Naive B cell (primary cell): Measurements from ENCODE around the gene TMEM167B. TPM values are rescaled to one million over a fixed set of nuclear protein-coding genes. Genes with fewer than 3 reads are reported as not detected.

Experiments used
- ATAC-seq, 2 donors: fragments of 150-1000 bp; cut with Tn5 transposase; 2 replicates each; pipeline ENCODE4 v1.10.0; 2021; ENCODE audit warnings: low read depth in 2 of 2, mild to moderate bottlenecking in 2 of 2, moderate library complexity in 2 of 2
- DNase-seq: peaks from one replicate; pipeline ENCODE4 v3.0.0; 2022
- H3K27ac Mint-ChIP-seq, 6 donors: one replicate each; pipeline ENCODE4 v1.8.0; 2020 to 2022; ENCODE audit warnings: mild to moderate bottlenecking in 6 of 6, mixed read lengths in 6 of 6, moderate library complexity in 5 of 6, inconsistent platforms in 2 of 6
- H3K27me3 Mint-ChIP-seq, 3 donors: one replicate each; pipeline ENCODE4 v1.8.0; 2021 to 2022; ENCODE audit warnings: mixed read lengths in 3 of 3, mild to moderate bottlenecking in 1 of 3
- H3K36me3 Mint-ChIP-seq, 2 donors: one replicate each; pipeline ENCODE4 v1.8.0; 2020 to 2022; ENCODE audit warnings: mixed read lengths in 2 of 2, inconsistent platforms in 1 of 2, mild to moderate bottlenecking in 1 of 2
- H3K4me1 Mint-ChIP-seq, 3 donors: one replicate each; pipeline ENCODE4 v1.8.0; 2020 to 2022; ENCODE audit warnings: mixed read lengths in 3 of 3, inconsistent platforms in 1 of 3, mild to moderate bottlenecking in 1 of 3, moderate library complexity in 1 of 3
- H3K4me3 Mint-ChIP-seq, 8 donors: one replicate each; pipeline ENCODE4 v1.8.0; 2020 to 2022; ENCODE audit warnings: mild to moderate bottlenecking in 8 of 8, mixed read lengths in 8 of 8, moderate library complexity in 8 of 8, inconsistent platforms in 2 of 8
- H3K9me3 Mint-ChIP-seq, 7 donors: one replicate each; pipeline ENCODE4 v1.8.0; 2020 to 2022; ENCODE audit warnings: mixed read lengths in 7 of 7, mild to moderate bottlenecking in 5 of 7, inconsistent platforms in 2 of 7, moderate library complexity in 1 of 7
- polyA plus RNA-seq, 6 donors: library from polyadenylated mRNA; unstranded; fragments of 300-500 nt; fragmentation: Illumina TruSeq; gene quantifications; one replicate each; pipeline ENCODE4 v1.2.3, GENCODE V29; 2021; ENCODE audit warnings: low read depth in 6 of 6

The TMEM167B gene
- polyA plus RNA-seq, 6 donors from 2014 or later, result 20.8 to 44.2 (median 36.0) TPM

- Mint-ChIP-seq H3K27me3 (no peaks in the 10 kb centered on the region), H3K4me1 (peaks cover 26 to 46% (median 31%) of the 10 kb centered on the region in 3 donors), H3K36me3 (no peaks in the 10 kb centered on the region), H3K27ac (peak overlapping the region; percentile 98 to 100 (median 99)), H3K4me3 (peak overlapping the region; percentile 90 to 98 (median 94)), H3K9me3 (peaks cover 0 to 8% (median 2%) of the 10 kb centered on the region in 7 donors)
- ATAC-seq (peak; percentile 12 to 20), DNase-seq (no peak)
Observed at GRCh38 chr1:109091078-109091838, 694 bp downstream of the TMEM167B start.

- Mint-ChIP-seq H3K27me3 (no peaks in the 10 kb centered on the region), H3K4me1 (peaks cover 26 to 46% (median 31%) of the 10 kb centered on the region in 3 donors), H3K4me3 (peak overlapping the region; percentile 90 to 98 (median 94)), H3K9me3 (peaks cover 0 to 8% (median 2%) of the 10 kb centered on the region in 7 donors), H3K36me3 (no peaks in the 10 kb centered on the region), H3K27ac (peak overlapping the region; percentile 40 to 100 (median 99))
- no peak for ATAC-seq
- no peak for DNase-seq
Observed at GRCh38 chr1:109091839-109092193, 1.3 kb downstream of the TMEM167B start.

GRCh38 chr1:109094377-109094803 is 3.8 kb downstream of the TMEM167B start:
- Mint-ChIP-seq H3K4me3 (peak overlapping the region in 1 of 8 donors; percentile 58), H3K9me3 (peaks cover 0 to 4% (median under 1%) of the 10 kb centered on the region in 7 donors), H3K27me3 (no peaks in the 10 kb centered on the region), H3K36me3 (no peaks in the 10 kb centered on the region), H3K4me1 (peaks cover 26 to 45% (median 31%) of the 10 kb centered on the region in 3 donors), H3K27ac (peak overlapping the region in 2 of 6 donors; percentile 16 to 20)
- DNase-seq (no peak), ATAC-seq (no peak)

- no peaks in the 10 kb centered on the region for H3K27me3 Mint-ChIP-seq
- ATAC-seq (no peak), DNase-seq (no peak)
- peaks cover 0 to 4% (median 0%) of the 10 kb centered on the region in 7 donors for H3K9me3 Mint-ChIP-seq
- peaks cover 28 to 44% (median 33%) of the 10 kb centered on the region in 3 donors for H3K4me1 Mint-ChIP-seq
- no peaks in the 10 kb centered on the region for H3K36me3 Mint-ChIP-seq
- peak overlapping the region in 1 of 8 donors; percentile 58 for H3K4me3 Mint-ChIP-seq
- H3K27ac Mint-ChIP-seq, result no peak overlapping the region
Observed at GRCh38 chr1:109094871-109095270, 4.3 kb downstream of the TMEM167B start.

- DNase-seq, result no peak
- H3K4me1 Mint-ChIP-seq, result peaks cover 26 to 40% (median 29%) of the 10 kb centered on the region in 3 donors
- ATAC-seq, result no peak
- H3K27ac Mint-ChIP-seq, result no peak overlapping the region
- no peaks in the 10 kb centered on the region for H3K9me3 Mint-ChIP-seq
- H3K4me3 Mint-ChIP-seq, result no peak overlapping the region
- no peaks in the 10 kb centered on the region for H3K36me3 Mint-ChIP-seq
- H3K27me3 Mint-ChIP-seq, result no peaks in the 10 kb centered on the region
Observed at GRCh38 chr1:109095631-109096030, 5.1 kb downstream of the TMEM167B start.

DNA sequence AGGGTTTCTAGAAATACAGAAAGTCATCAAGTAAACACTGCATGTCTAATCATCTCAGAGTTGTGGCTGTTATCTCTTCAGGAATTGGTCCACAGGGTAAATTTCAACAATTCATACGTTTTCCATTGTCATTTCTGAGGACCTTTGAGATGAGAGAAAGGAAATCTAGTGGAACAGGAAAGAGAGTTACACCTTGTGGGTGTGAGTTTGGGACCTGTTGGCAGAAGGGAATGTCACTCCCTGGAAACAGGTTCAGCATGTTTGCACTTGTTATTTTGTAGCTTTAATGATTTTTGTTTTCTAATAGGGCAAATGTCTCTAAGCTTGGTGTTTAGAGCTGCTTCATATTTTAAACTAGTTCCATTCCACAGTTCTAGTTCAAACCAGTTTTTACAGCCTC is 5.6 kb downstream of the TMEM167B start:
- H3K4me3 Mint-ChIP-seq, result no peak overlapping the region
- H3K27ac Mint-ChIP-seq, result no peak overlapping the region

GRCh38 chr1:109099938-109100773 is 9.6 kb downstream of the TMEM167B start:
- H3K27ac Mint-ChIP-seq, result peak overlapping the region; percentile 98 to 99 (median 99)
- peak; percentile 90 to 91 for ATAC-seq
- H3K4me1 Mint-ChIP-seq, result peaks cover 5 to 26% (median 17%) of the 10 kb centered on the region in 3 donors
- no peaks in the 10 kb centered on the region for H3K27me3 Mint-ChIP-seq
- H3K36me3 Mint-ChIP-seq, result no peaks in the 10 kb centered on the region
- DNase-seq, result peak; percentile 97
- H3K4me3 Mint-ChIP-seq, result peak overlapping the region; percentile 93 to 99 (median 98)
- no peaks in the 10 kb centered on the region for H3K9me3 Mint-ChIP-seq

More for the DNA sequence above, 5.6 kb downstream of the TMEM167B start:
- no peak for ATAC-seq
- no peaks in the 10 kb centered on the region for H3K27me3 Mint-ChIP-seq
- no peaks in the 10 kb centered on the region for H3K36me3 Mint-ChIP-seq
- H3K9me3 Mint-ChIP-seq, result no peaks in the 10 kb centered on the region
- peaks cover 24 to 39% (median 31%) of the 10 kb centered on the region in 3 donors for H3K4me1 Mint-ChIP-seq
- DNase-seq, result no peak

- peak overlapping the region in 1 of 8 donors; percentile 59 for H3K4me3 Mint-ChIP-seq
- H3K9me3 Mint-ChIP-seq, result no peaks in the 10 kb centered on the region
- ATAC-seq, result no peak
- H3K36me3 Mint-ChIP-seq, result no peaks in the 10 kb centered on the region
- no peaks in the 10 kb centered on the region for H3K27me3 Mint-ChIP-seq
- peak overlapping the region in 2 of 6 donors; percentile 47 to 78 for H3K27ac Mint-ChIP-seq
- peaks cover 5 to 21% (median 17%) of the 10 kb centered on the region in 3 donors for H3K4me1 Mint-ChIP-seq
- DNase-seq, result no peak
Observed at GRCh38 chr1:109104364-109105151, 14.0 kb downstream of the TMEM167B start.

DNA sequence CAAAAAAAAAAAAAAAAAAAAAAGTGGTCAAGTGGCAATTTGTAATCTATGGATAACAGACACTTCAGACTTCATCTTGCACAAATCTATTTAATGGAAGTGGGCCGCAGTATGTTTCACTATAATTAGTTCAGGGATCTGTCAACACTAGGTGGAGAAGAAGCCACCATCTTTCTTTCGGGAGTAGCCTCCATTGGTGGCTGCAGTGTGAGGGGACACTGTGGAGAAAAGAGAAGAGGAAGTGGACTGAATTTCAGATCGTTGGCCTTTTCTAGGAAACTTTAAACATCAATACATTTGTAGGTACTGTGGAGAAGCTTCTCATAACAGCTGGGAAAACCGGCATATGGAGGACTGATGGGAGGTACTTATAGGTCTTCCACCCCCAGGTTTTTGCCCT is 15.3 kb downstream of the TMEM167B start:
- Mint-ChIP-seq H3K27me3 (no peaks in the 10 kb centered on the region), H3K4me3 (no peak overlapping the region), H3K36me3 (no peaks in the 10 kb centered on the region), H3K27ac (peak overlapping the region in 3 of 6 donors; percentile 35 to 83 (median 49)), H3K4me1 (peaks cover 0 to 16% (median 8%) of the 10 kb centered on the region in 3 donors), H3K9me3 (no peaks in the 10 kb centered on the region)
- ATAC-seq (no peak), DNase-seq (no peak)

DNA sequence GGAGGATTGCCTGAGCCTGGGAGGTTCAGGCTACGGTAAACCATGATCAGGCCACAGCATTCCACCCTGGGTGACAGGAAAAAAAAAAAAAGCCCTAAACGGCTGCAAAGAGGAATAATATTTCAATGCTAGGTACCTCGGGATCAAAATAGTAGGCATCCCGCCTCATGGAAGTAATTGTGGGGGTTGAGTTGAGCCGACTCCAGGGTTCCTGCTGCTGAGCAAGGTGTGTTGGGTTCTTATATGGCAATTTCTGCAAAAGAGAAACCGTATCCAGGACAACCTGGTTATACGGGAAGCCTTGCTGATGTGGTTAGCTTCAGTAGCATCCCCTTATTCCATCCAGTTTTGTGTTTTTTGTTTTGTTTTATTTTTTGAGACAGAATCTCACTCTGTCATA is 17.2 kb downstream of the TMEM167B start:
- H3K27ac Mint-ChIP-seq, result no peak overlapping the region
- no peaks in the 10 kb centered on the region for H3K36me3 Mint-ChIP-seq
- H3K4me1 Mint-ChIP-seq, result peaks cover 3 to 10% (median 4%) of the 10 kb centered on the region in 3 donors
- DNase-seq (no peak), ATAC-seq (no peak)
- H3K27me3 Mint-ChIP-seq, result peaks cover 0 to 4% (median 3%) of the 10 kb centered on the region in 3 donors
- H3K4me3 Mint-ChIP-seq, result peak overlapping the region in 1 of 8 donors; percentile 15
- no peaks in the 10 kb centered on the region for H3K9me3 Mint-ChIP-seq

DNA sequence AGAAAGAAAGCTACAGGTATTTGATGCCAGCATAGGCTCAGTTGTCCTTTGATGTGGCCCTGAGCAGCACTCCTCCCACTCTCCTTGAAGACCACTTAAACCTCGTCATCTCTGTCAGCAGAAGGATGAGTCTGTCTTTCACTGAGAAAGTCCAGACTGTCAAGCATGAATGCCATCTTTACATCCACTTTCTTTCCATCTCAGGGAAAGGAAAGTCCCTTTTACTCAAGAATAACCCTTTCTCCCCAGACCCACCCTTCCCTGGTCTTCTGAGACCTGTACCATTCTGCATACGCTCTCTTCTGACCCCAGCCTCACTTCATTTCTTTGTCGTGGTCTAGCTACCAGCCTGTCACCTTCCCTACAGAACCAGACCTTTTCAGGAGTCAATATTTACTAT is 19.3 kb downstream of the TMEM167B start:
- DNase-seq, result no peak
- Mint-ChIP-seq H3K9me3 (no peaks in the 10 kb centered on the region), H3K4me1 (peaks cover 16 to 23% (median 22%) of the 10 kb centered on the region in 3 donors), H3K36me3 (no peaks in the 10 kb centered on the region), H3K4me3 (peak overlapping the region in 1 of 8 donors; percentile 22), H3K27ac (peak overlapping the region in 3 of 6 donors; percentile 25 to 96 (median 64)), H3K27me3 (peaks cover 9 to 15% (median 10%) of the 10 kb centered on the region in 3 donors)
- ATAC-seq, result no peak

GRCh38 chr1:109111386-109112055 is 21.0 kb downstream of the TMEM167B start:
- H3K4me1 Mint-ChIP-seq, result peaks cover 16 to 23% (median 22%) of the 10 kb centered on the region in 3 donors
- peak overlapping the region in 2 of 8 donors; percentile 51 to 88 for H3K4me3 Mint-ChIP-seq
- H3K27ac Mint-ChIP-seq, result peak overlapping the region in 3 of 6 donors; percentile 7 to 99 (median 96)
- DNase-seq (no peak), ATAC-seq (no peak)
- H3K27me3 Mint-ChIP-seq, result peaks cover 15 to 25% (median 21%) of the 10 kb centered on the region in 3 donors
- no peaks in the 10 kb centered on the region for H3K36me3 Mint-ChIP-seq
- no peaks in the 10 kb centered on the region for H3K9me3 Mint-ChIP-seq
